Measurements from ENCODE around the gene DNM1. TPM values are rescaled to one million over a fixed set of nuclear protein-coding genes. Genes with fewer than 3 reads are reported as not detected.
"Not testable (repeated sequence)": the region's sequence is repeated elsewhere in the genome, so short reads cannot be mapped to it uniquely, and the experiment has no call there.

DNM1 gene
- total RNA-seq, 1 donor from 2014 or later, result 276 TPM

DNA sequence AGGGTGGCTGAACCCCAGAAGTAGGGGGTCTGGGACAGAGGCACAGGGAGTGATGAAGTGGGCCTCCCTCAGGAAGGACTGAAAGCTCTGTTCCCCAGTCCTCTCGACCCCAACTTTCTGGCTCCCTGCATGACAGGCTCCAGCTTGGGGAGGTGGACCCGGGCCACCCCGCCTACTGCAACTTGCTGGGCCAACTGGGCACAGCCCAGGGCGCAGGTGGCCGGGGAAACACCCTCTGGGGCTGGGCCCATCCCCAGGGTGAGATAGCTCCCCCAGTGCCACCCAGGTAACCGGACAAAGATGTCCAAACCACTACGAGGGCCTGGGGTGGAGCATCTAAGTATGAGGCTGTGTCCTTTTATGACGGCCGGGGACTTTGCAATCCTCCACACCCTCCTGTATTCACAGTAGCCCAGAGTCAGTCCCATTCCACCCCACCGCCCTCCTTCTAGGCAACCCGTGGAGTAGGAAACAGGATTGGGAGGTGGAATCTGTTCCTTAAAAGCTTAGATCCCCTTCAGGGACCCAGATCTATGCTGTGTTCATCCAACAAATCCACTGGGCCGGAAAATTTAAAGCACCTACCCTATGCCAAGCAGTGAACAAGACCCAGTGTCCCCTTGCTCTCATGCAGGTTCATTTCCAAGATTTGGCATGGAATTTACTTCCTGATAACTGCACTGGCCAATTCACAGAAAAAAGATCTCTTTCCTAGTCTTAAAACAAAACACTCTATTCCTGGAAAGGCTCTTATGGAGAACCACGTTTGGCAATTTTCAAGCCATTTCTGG, 19.9 kb downstream of the DNM1 start:
- Mint-ChIP-seq H3K27me3 (ENCODE audit: unreplicated experiment) (peaks cover 8% of the 10 kb centered on the region), H3K9me3 (ENCODE audit: unreplicated experiment) (peaks cover 5% of the 10 kb centered on the region), H3K4me3 (ENCODE audit: unreplicated experiment) (no peak overlapping the region), H3K36me3 (ENCODE audit: unreplicated experiment) (peaks cover 5% of the 10 kb centered on the region), H3K27ac (ENCODE audit: unreplicated experiment) (no peak overlapping the region), H3K4me1 (ENCODE audit: low read depth, unreplicated experiment) (peaks cover 6% of the 10 kb centered on the region)
- TF ChIP-seq, protein P1, sequence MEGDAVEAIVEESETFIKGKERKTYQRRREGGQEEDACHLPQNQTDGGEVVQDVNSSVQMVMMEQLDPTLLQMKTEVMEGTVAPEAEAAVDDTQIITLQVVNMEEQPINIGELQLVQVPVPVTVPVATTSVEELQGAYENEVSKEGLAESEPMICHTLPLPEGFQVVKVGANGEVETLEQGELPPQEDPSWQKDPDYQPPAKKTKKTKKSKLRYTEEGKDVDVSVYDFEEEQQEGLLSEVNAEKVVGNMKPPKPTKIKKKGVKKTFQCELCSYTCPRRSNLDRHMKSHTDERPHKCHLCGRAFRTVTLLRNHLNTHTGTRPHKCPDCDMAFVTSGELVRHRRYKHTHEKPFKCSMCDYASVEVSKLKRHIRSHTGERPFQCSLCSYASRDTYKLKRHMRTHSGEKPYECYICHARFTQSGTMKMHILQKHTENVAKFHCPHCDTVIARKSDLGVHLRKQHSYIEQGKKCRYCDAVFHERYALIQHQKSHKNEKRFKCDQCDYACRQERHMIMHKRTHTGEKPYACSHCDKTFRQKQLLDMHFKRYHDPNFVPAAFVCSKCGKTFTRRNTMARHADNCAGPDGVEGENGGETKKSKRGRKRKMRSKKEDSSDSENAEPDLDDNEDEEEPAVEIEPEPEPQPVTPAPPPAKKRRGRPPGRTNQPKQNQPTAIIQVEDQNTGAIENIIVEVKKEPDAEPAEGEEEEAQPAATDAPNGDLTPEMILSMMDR (IDR thresholded peaks at IDR 0.05; ENCODE audit: partially characterized antibody, unreplicated experiment), result no peak
- DNase-seq, result no peak

DNA sequence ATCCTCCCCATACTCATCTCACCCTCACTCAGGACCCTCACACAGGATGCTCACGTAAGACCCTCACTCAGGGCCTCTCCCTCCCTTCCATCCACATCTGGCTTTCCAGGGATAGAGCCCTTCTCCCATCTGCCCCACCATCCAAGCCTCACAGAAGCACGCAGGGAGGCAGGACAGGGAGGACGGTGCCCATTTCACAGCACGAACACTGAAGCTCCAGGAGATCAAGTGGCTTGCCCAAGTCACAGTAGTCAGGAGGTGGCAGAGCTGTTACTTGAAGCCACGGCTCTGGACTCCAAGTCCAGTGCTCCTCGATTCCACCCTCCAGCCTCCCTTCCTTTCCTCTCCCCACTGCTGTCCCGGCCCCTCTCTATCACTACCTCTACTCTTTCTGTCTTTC, 21.7 kb downstream of the DNM1 start:
- Mint-ChIP-seq H3K27me3 (ENCODE audit: unreplicated experiment) (peaks cover 5% of the 10 kb centered on the region), H3K4me3 (ENCODE audit: unreplicated experiment) (no peak overlapping the region), H3K27ac (ENCODE audit: unreplicated experiment) (no peak overlapping the region), H3K36me3 (ENCODE audit: unreplicated experiment) (no peaks in the 10 kb centered on the region), H3K9me3 (ENCODE audit: unreplicated experiment) (peaks cover 3% of the 10 kb centered on the region), H3K4me1 (ENCODE audit: low read depth, unreplicated experiment) (no peaks in the 10 kb centered on the region)
- TF ChIP-seq, protein P1 (IDR thresholded peaks at IDR 0.05; ENCODE audit: partially characterized antibody, unreplicated experiment), result no peak
- DNase-seq, result no peak

DNA sequence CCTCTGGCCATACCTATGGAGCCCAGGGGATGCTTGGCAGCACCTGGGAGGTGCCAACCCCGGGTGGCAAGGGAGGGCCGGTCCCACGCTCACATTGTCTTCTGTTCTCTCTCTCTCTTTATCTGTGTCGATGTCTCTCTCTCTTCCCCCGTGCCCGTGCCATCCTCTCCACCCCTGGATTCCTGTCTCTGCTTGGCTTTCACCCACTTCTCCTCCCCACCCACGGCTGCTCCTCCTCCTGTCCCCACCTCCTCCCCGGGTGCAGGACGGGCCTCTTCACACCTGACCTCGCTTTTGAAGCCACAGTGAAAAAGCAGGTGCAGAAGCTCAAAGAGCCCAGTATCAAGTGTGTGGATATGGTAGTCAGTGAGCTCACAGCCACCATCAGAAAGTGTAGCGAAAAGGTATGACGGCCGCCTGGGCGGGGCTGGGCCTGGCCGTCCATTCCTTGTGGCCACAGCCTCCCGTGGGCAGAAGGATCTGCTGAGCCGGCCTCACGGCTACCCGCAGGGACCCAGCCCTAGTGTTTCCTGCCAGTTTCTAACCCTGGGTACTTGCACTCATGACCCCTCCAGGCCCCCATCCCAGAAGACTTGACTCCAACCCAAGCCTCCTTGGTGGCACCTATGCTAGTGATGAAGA, 22.7 kb downstream of the DNM1 start:
- no peaks in the 10 kb centered on the region for H3K4me1 Mint-ChIP-seq (ENCODE audit: low read depth, unreplicated experiment)

DNA sequence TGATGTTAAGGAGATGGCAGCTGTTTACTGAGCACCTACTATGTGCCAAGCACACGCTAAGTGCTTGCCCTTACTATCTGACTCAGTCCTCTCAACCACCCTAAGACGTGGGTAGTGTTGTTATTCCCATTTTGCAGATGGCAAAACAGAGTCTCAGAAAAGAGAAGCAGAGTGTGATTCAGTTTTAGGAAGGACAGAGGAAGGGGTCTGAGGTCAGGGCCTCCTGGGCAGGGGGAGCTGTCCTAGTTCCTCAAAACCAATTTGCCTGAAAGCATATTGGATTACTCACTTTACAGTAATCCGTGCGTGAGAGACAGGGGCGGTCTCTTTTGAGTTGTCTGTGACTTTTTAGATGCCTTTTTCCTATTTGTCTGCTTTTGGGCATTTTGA, 23.2 kb downstream of the DNM1 start:
- H3K27ac Mint-ChIP-seq (ENCODE audit: unreplicated experiment), result no peak overlapping the region
- H3K36me3 Mint-ChIP-seq (ENCODE audit: unreplicated experiment), result no peaks in the 10 kb centered on the region
- TF ChIP-seq, protein P1 (IDR thresholded peaks at IDR 0.05; ENCODE audit: partially characterized antibody, unreplicated experiment), result no peak
- no peaks in the 10 kb centered on the region for H3K4me1 Mint-ChIP-seq (ENCODE audit: low read depth, unreplicated experiment)
- H3K4me3 Mint-ChIP-seq (ENCODE audit: unreplicated experiment), result no peak overlapping the region
- peaks cover 3% of the 10 kb centered on the region for H3K9me3 Mint-ChIP-seq (ENCODE audit: unreplicated experiment)
- DNase-seq, result no peak
- H3K27me3 Mint-ChIP-seq (ENCODE audit: unreplicated experiment), result peaks cover 5% of the 10 kb centered on the region

More for the DNA sequence above, 22.7 kb downstream of the DNM1 start:
- no peaks in the 10 kb centered on the region for H3K36me3 Mint-ChIP-seq (ENCODE audit: unreplicated experiment)
- H3K27ac Mint-ChIP-seq (ENCODE audit: unreplicated experiment), result no peak overlapping the region
- no peak for DNase-seq
- H3K9me3 Mint-ChIP-seq (ENCODE audit: unreplicated experiment), result peaks cover 3% of the 10 kb centered on the region
- TF ChIP-seq, protein P1 (IDR thresholded peaks at IDR 0.05; ENCODE audit: partially characterized antibody, unreplicated experiment), result no peak
- H3K27me3 Mint-ChIP-seq (ENCODE audit: unreplicated experiment), result peaks cover 5% of the 10 kb centered on the region
- H3K4me3 Mint-ChIP-seq (ENCODE audit: unreplicated experiment), result no peak overlapping the region

DNA sequence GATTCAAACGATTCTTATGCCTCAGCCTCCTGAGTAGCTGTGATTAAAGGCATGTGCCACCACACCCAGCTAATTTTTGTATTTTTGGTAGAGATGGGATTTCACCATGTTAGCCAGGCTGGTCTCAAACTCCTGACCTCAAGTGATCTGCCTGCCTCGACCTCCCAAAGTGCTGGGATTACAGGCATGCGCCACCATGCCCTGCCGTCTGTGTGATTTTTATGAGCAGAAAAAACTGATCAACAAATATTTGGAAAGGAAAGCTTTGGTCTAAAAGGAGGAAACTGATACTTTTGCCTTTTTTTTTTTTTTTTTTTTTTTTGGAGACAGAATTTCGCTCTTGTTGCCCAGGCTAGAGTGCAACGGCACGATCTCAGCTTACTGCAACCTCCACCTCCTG, 27.7 kb downstream of the DNM1 start:
- not testable (repeated sequence) for H3K27ac Mint-ChIP-seq (ENCODE audit: unreplicated experiment); H3K27me3 Mint-ChIP-seq (ENCODE audit: unreplicated experiment); H3K4me1 Mint-ChIP-seq (ENCODE audit: low read depth, unreplicated experiment); DNase-seq; H3K4me3 Mint-ChIP-seq (ENCODE audit: unreplicated experiment); H3K36me3 Mint-ChIP-seq (ENCODE audit: unreplicated experiment); H3K9me3 Mint-ChIP-seq (ENCODE audit: unreplicated experiment)

All from glutamatergic neuron (in vitro differentiated cells).